NCI-H446 (cell line): ENCODE measurements around the gene BROX.

ENCODE experiments used
- DNase-seq, 2 experiments: peaks; one replicate each; lab custom pipeline; 2025; lab: John Stamatoyannopoulos, UW

BROX gene

GRCh38 chr1:222777977-222778376, 65.6 kb downstream of the BROX start:
- DNase-seq = no peak

GRCh38 chr1:222781251-222781650, 68.9 kb downstream of the BROX start:
- no peak for DNase-seq

- DNase-seq = peak in 1 of 2 experiments; percentile 33
Measured at GRCh38 chr1:222783051-222783450, 70.7 kb downstream of the BROX start.

GRCh38 chr1:222784371-222784770, 72.0 kb downstream of the BROX start:
- no peak for DNase-seq
